Measurements from ENCODE around the gene AGXT. TPM values are rescaled to one million over a fixed set of nuclear protein-coding genes. Genes with fewer than 3 reads are reported as not detected.

AGXT gene
- total and polyA plus RNA-seq, 2 of the 8 experiments (the other 6 are each of a cell fraction or from before 2014, with no cell fraction given), result 0.03 TPM; not detected in 1

- H3K27me3 ChIP-seq (replicated peaks in 1 of 4; ENCODE audit: control insufficient read depth in 3 of 4, extremely low read depth in 1 of 4, insufficient read depth in 3 of 4, low read length in 3 of 4), result no peaks in the 10 kb centered on the region
- H2BK15ac ChIP-seq (ENCODE audit: low read length), result no peak overlapping the region
- 86% methylated on average over 11 of the region's 11 CpGs; no CpG with 5 or more reads in 1 of the 2 experiments for WGBS, 2 experiments (ENCODE audit: extremely low coverage in 1 of 2, insufficient coverage in 1 of 2, insufficient read length in 1 of 2, insufficient replicate concordance in 2 of 2, low coverage in 1 of 2, low lambda C conversion rate in 2 of 2, missing lambda C conversion rate in 1 of 2)
- H3K9ac ChIP-seq (replicated peaks in 1 of 4; ENCODE audit: extremely low read depth in 1 of 4, low read depth in 3 of 4, low read length in 3 of 4), result no peak overlapping the region
- no peaks in the 10 kb centered on the region for H3K79me2 ChIP-seq (ENCODE audit: control insufficient read depth in 1 of 2, insufficient read depth in 2 of 2, low read length in 2 of 2)
- no peak overlapping the region for H2BK12ac ChIP-seq (ENCODE audit: low read depth, low read length)
- no peak overlapping the region for H2BK20ac ChIP-seq (ENCODE audit: low read length)
- H2AFZ ChIP-seq (ENCODE audit: low read length), result no peak overlapping the region
- no peak overlapping the region for H3K56ac ChIP-seq (replicated peaks; ENCODE audit: insufficient read length, low read depth, low read length)
- H3K23me2 ChIP-seq (ENCODE audit: low read depth, low read length), result 0 out of 2 replicates have a peak, but pooled peaks cover 2% of the 10 kb centered on the region
- H2BK5ac ChIP-seq (ENCODE audit: low read depth, low read length), result no peak overlapping the region
- no peak overlapping the region for H2BK120ac ChIP-seq (replicated peaks; ENCODE audit: low read depth, low read length)
- no peak overlapping the region for H3K23ac ChIP-seq (ENCODE audit: insufficient read length)
- no peaks in the 10 kb centered on the region for H3K36me3 ChIP-seq (ENCODE audit: control insufficient read depth in 2 of 4, insufficient read depth in 4 of 4, low read length in 3 of 4)
- no peak overlapping the region for H3K14ac ChIP-seq (ENCODE audit: insufficient read length)
- H4K91ac ChIP-seq (replicated peaks; ENCODE audit: insufficient read length, low read length), result no peak overlapping the region
- POLR2A ChIA-PET (ENCODE audit: partially characterized antibody), result no interaction called here
- FAIRE-seq, result no peak
- peaks cover 0 to 4% (median under 1%) of the 10 kb centered on the region in 4 experiments; a peak in 2 of 7 replicates for H3K4me1 ChIP-seq (replicated peaks in 1 of 4; ENCODE audit: control insufficient read depth in 3 of 4, insufficient read depth in 4 of 4, low read length in 3 of 4)
- H3K79me1 ChIP-seq (ENCODE audit: low read depth, low read length), result no peaks in the 10 kb centered on the region
- no peak overlapping the region for H3K4me2 ChIP-seq (ENCODE audit: insufficient read depth in 1 of 2, low read depth in 2 of 2, low read length in 2 of 2)
- H3K27ac ChIP-seq (ENCODE audit: low read depth, low read length), result no peak overlapping the region
- H3K9me3 ChIP-seq (ENCODE audit: insufficient read depth in 2 of 2, low read depth in 1 of 2, low read length in 1 of 2), result peaks cover 4 to 11% of the 10 kb centered on the region in 2 experiments
- CTCF ChIA-PET (ENCODE audit: partially characterized antibody), result interaction anchor here (0.7 to 2.7 kb wide), 29 partner anchors 10 to 1028 kb away, joined by 3 to 20 read pairs (median 3); partner anchors contain the start of gene AGXT
- H2AK5ac ChIP-seq (ENCODE audit: low read depth, low read length), result no peak overlapping the region
- H4K8ac ChIP-seq (ENCODE audit: extremely low read depth, insufficient read depth, low read length), result no peak overlapping the region
- H4K5ac ChIP-seq (ENCODE audit: insufficient read length, low read depth, low read length), result no peak overlapping the region
- H3K18ac ChIP-seq (ENCODE audit: extremely low read depth, low read length), result no peak overlapping the region
- no peak overlapping the region for H3K4ac ChIP-seq (replicated peaks; ENCODE audit: insufficient read length, low read depth, low read length)
- no peaks in the 10 kb centered on the region for H4K20me1 ChIP-seq (replicated peaks in 1 of 2; ENCODE audit: control insufficient read depth in 1 of 2, insufficient read depth in 2 of 2, low read length in 2 of 2)
- DNase-seq (ENCODE audit: low read depth in 1 of 2, low spot score in 2 of 2), result no peak
- no peak overlapping the region for H3K4me3 ChIP-seq (ENCODE audit: extremely low read depth in 1 of 4, insufficient read depth in 2 of 4, low read depth in 3 of 4, low read length in 4 of 4)
- TF ChIP-seq CHD2 (IDR thresholded peaks at IDR 0.05; ENCODE audit: low read length) (no peak), JUND (IDR thresholded peaks at IDR 0.05; ENCODE audit: low read length) (no peak), SRF (IDR thresholded peaks at IDR 0.05; ENCODE audit: low read depth, low read length) (no peak), GTF2F1 (IDR thresholded peaks at IDR 0.05; ENCODE audit: borderline replicate concordance, low read depth, low read length) (no peak), KDM4A (IDR thresholded peaks at IDR 0.05; ENCODE audit: low read depth, low read length, severe bottlenecking) (no peak), ZNF274 (IDR thresholded peaks at IDR 0.05; ENCODE audit: borderline replicate concordance, extremely low read depth, low read length) (no peak), SP2 (IDR thresholded peaks at IDR 0.05; ENCODE audit: low read length) (no peak), CTCF (IDR thresholded peaks at IDR 0.05; ENCODE audit: control extremely low read depth in 1 of 3, insufficient read depth in 1 of 3, low read depth in 1 of 3, low read length in 3 of 3) (no peak)
Observed at GRCh38 chr2:240850756-240851077, 17.9 kb upstream of the AGXT start.

Data from H1 (cell line).